Measurements from ENCODE around the gene MTX1.
A peak's percentile ranks its signal among the peaks of the same experiment; 100 is the strongest.

- TF ChIP-seq CTCF (IDR thresholded peaks at IDR 0.05) = no peak
- TF ChIP-seq POLR2A (IDR thresholded peaks at IDR 0.05) = peak in 1 of 4 donors; percentile 3
Measured at GRCh38 chr1:155196103-155196892, 12.2 kb upstream of the MTX1 start.

Data from upper lobe of left lung (tissue), 4 donors.